Ishikawa (cell line): Measurements from ENCODE around the gene SPON1.

ENCODE experiments used
- CREB1 ChIP-seq: IDR thresholded peaks from 2 replicates; pipeline ENCODE4 v1.6.1; 2012; ENCODE audit warnings: low read depth
- FOXM1 ChIP-seq: IDR thresholded peaks from 2 replicates; pipeline ENCODE4 v1.6.1; 2012; ENCODE audit warnings: low read depth, borderline replicate concordance
- REST ChIP-seq: IDR thresholded peaks from 2 replicates; pipeline ENCODE4 v1.6.1; 2012; ENCODE audit warnings: low read depth, mild to moderate bottlenecking
- TEAD4 ChIP-seq: IDR thresholded peaks from 2 replicates; pipeline ENCODE4 v1.6.1; 2012
- USF1 ChIP-seq: IDR thresholded peaks from 2 replicates; pipeline ENCODE4 v1.6.1; 2012
- YY1 ChIP-seq: IDR thresholded peaks from 2 replicates; pipeline ENCODE4 v1.6.1; 2012; ENCODE audit warnings: low read depth
- TF ChIP-seq, protein P1 (sequence below): IDR thresholded peaks from 2 replicates; pipeline ENCODE4 v1.6.1; 2012

GRCh38 chr11:14264966-14265365 is 302.4 kb downstream of the SPON1 start:
- TF ChIP-seq, protein P1, sequence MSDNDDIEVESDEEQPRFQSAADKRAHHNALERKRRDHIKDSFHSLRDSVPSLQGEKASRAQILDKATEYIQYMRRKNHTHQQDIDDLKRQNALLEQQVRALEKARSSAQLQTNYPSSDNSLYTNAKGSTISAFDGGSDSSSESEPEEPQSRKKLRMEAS = no peak
- TF ChIP-seq YY1 = no peak
- no peak for TF ChIP-seq REST
- TF ChIP-seq CREB1 = no peak
- TF ChIP-seq TEAD4 = no peak
- TF ChIP-seq FOXM1 = no peak
- no peak for TF ChIP-seq USF1
